Activated T-cell treated with anti-CD3 and anti-CD28 coated beads for 48 hours (primary cell): Measurements from ENCODE around the gene FAM120B.

Experiments used
- DNase-seq: peaks from one replicate; pipeline ENCODE4 v3.0.0-alpha.2; 2020; ENCODE audit warnings: low read depth

Gene FAM120B

GRCh38 chr6:170444056-170444591, 137.6 kb downstream of the FAM120B start:
- DNase-seq, result no peak

- DNase-seq, result no peak
These were observed 138.3 kb downstream of the FAM120B start for GRCh38 chr6:170444811-170445211.

GRCh38 chr6:170445487-170445886, 138.9 kb downstream of the FAM120B start:
- no peak for DNase-seq

- DNase-seq, result no peak
These were observed 139.4 kb downstream of the FAM120B start for GRCh38 chr6:170445971-170446370.

GRCh38 chr6:170446841-170447560, 140.4 kb downstream of the FAM120B start:
- DNase-seq, result no peak

GRCh38 chr6:170447561-170447930, 141.0 kb downstream of the FAM120B start:
- no peak for DNase-seq

GRCh38 chr6:170448317-170448716, 141.8 kb downstream of the FAM120B start:
- DNase-seq, result no peak

- no peak for DNase-seq
These were observed 142.4 kb downstream of the FAM120B start for GRCh38 chr6:170448751-170449630.

- no peak for DNase-seq
These were observed 143.5 kb downstream of the FAM120B start for GRCh38 chr6:170449835-170450753.

- DNase-seq, result no peak
These were observed 144.6 kb downstream of the FAM120B start for GRCh38 chr6:170450916-170451761.

GRCh38 chr6:170451762-170452651, 145.4 kb downstream of the FAM120B start:
- DNase-seq, result no peak

GRCh38 chr6:170452767-170453545, 146.4 kb downstream of the FAM120B start:
- DNase-seq, result no peak

GRCh38 chr6:170453586-170454511, 147.3 kb downstream of the FAM120B start:
- DNase-seq, result no peak

GRCh38 chr6:170454512-170455285, 148.1 kb downstream of the FAM120B start:
- no peak for DNase-seq

GRCh38 chr6:170455335-170455979, 148.9 kb downstream of the FAM120B start:
- no peak for DNase-seq

GRCh38 chr6:170456334-170456733, 149.8 kb downstream of the FAM120B start:
- no peak for DNase-seq
